ENCODE data around the gene WDR20.

GRCh38 chr14:102182190-102182589 lies 42.5 kb downstream of the WDR20 start:
- TF ChIP-seq, protein P1, sequence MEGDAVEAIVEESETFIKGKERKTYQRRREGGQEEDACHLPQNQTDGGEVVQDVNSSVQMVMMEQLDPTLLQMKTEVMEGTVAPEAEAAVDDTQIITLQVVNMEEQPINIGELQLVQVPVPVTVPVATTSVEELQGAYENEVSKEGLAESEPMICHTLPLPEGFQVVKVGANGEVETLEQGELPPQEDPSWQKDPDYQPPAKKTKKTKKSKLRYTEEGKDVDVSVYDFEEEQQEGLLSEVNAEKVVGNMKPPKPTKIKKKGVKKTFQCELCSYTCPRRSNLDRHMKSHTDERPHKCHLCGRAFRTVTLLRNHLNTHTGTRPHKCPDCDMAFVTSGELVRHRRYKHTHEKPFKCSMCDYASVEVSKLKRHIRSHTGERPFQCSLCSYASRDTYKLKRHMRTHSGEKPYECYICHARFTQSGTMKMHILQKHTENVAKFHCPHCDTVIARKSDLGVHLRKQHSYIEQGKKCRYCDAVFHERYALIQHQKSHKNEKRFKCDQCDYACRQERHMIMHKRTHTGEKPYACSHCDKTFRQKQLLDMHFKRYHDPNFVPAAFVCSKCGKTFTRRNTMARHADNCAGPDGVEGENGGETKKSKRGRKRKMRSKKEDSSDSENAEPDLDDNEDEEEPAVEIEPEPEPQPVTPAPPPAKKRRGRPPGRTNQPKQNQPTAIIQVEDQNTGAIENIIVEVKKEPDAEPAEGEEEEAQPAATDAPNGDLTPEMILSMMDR (IDR thresholded peaks at IDR 0.05; ENCODE audit: low read depth, low read length, poor library complexity, severe bottlenecking), result no peak
- TF ChIP-seq EZH2phosphoT487 (IDR thresholded peaks at IDR 0.05; ENCODE audit: borderline replicate concordance, low read length), result no peak
